Activated CD4-positive, alpha-beta T cell treated with anti-CD3 and anti-CD28 coated beads, Interleukin-2, amount 10 ng/mL, durations not matched to agents 7 days and 5 days (primary cell): Measurements from ENCODE around the gene ABCC2. TPM values are rescaled to one million over a fixed set of nuclear protein-coding genes. Genes with fewer than 3 reads are reported as not detected.

Source experiments
- CTCF ChIA-PET: fragments of 350-600 bp; sonication (Branson Sonifier 250); formaldehyde crosslinking; loops from one replicate; lab custom pipeline; 2021; ENCODE audit warnings: antibody characterized with exemption; lab: Charles Lee
- POLR2A ChIA-PET: fragments of 350-600 bp; sonication (Branson Sonifier 250); formaldehyde crosslinking; loops from one replicate; lab custom pipeline; 2021; ENCODE audit warnings: antibody characterized with exemption; lab: Charles Lee
- DNase-seq: peaks from one replicate; pipeline ENCODE4 v3.0.0-alpha.2; 2020
- H3K27ac Mint-ChIP-seq: one replicate; pipeline ENCODE4 v1.8.0; 2021; ENCODE audit warnings: mild to moderate bottlenecking, moderate library complexity, mixed read lengths
- H3K27me3 Mint-ChIP-seq: one replicate; pipeline ENCODE4 v1.8.0; 2021; ENCODE audit warnings: mixed read lengths
- H3K36me3 Mint-ChIP-seq: one replicate; pipeline ENCODE4 v1.8.0; 2021; ENCODE audit warnings: low read depth, mixed read lengths
- H3K4me1 Mint-ChIP-seq: one replicate; pipeline ENCODE4 v1.8.0; 2021; ENCODE audit warnings: mixed read lengths
- H3K4me3 Mint-ChIP-seq: one replicate; pipeline ENCODE4 v1.8.0; 2021; ENCODE audit warnings: mild to moderate bottlenecking, moderate library complexity, mixed read lengths
- H3K9me3 Mint-ChIP-seq: one replicate; pipeline ENCODE4 v1.8.0; 2021; ENCODE audit warnings: mixed read lengths
- total RNA-seq, 2 experiments: library from RNA; stranded (reverse); gene quantifications; one replicate each; pipeline ENCODE4 v1.2.3, GENCODE V29; 2021

The ABCC2 gene
- total RNA-seq, 2 experiments from 2014 or later = 1.0 to 1.3 TPM

- CTCF ChIA-PET = no interaction called here
- no peak for DNase-seq
- POLR2A ChIA-PET = no interaction called here
These were observed 26.3 kb upstream of the ABCC2 start for GRCh38 chr10:99756159-99756558.

GRCh38 chr10:99758211-99758891, 24.1 kb upstream of the ABCC2 start:
- Mint-ChIP-seq H3K9me3 (peaks cover under 1% of the 10 kb centered on the region), H3K36me3 (peaks cover 58% of the 10 kb centered on the region), H3K27ac (no peak overlapping the region), H3K4me3 (no peak overlapping the region), H3K27me3 (no peaks in the 10 kb centered on the region), H3K4me1 (no peaks in the 10 kb centered on the region)
- ChIA-PET CTCF (no interaction called here), POLR2A (no interaction called here)
- no peak for DNase-seq

More at GRCh38 chr10:99756159-99756558, 26.3 kb upstream of the ABCC2 start:
- H3K9me3 Mint-ChIP-seq = no peaks in the 10 kb centered on the region
- H3K4me1 Mint-ChIP-seq = no peaks in the 10 kb centered on the region
- no peak overlapping the region for H3K27ac Mint-ChIP-seq
- no peak overlapping the region for H3K4me3 Mint-ChIP-seq
- H3K27me3 Mint-ChIP-seq = no peaks in the 10 kb centered on the region
- peaks cover 56% of the 10 kb centered on the region for H3K36me3 Mint-ChIP-seq

GRCh38 chr10:99760321-99760720, 22.1 kb upstream of the ABCC2 start:
- H3K36me3 Mint-ChIP-seq = peaks cover 58% of the 10 kb centered on the region
- H3K4me1 Mint-ChIP-seq = no peaks in the 10 kb centered on the region
- no peaks in the 10 kb centered on the region for H3K27me3 Mint-ChIP-seq
- peaks cover 2% of the 10 kb centered on the region for H3K9me3 Mint-ChIP-seq
- no peak for DNase-seq
- H3K4me3 Mint-ChIP-seq = no peak overlapping the region
- POLR2A ChIA-PET = no interaction called here
- H3K27ac Mint-ChIP-seq = no peak overlapping the region
- CTCF ChIA-PET = interaction anchor here (1.1 to 1.2 kb wide), 2 partner anchors 16 to 132 kb away, joined by 3 read pairs; no protein-coding TSS in a partner anchor

GRCh38 chr10:99761365-99761764, 21.1 kb upstream of the ABCC2 start:
- Mint-ChIP-seq H3K27ac (no peak overlapping the region), H3K36me3 (peaks cover 51% of the 10 kb centered on the region), H3K4me3 (no peak overlapping the region), H3K27me3 (no peaks in the 10 kb centered on the region), H3K9me3 (peaks cover 2% of the 10 kb centered on the region), H3K4me1 (peaks cover 5% of the 10 kb centered on the region)
- DNase-seq = no peak
- CTCF ChIA-PET = no interaction called here
- POLR2A ChIA-PET = no interaction called here

- H3K4me3 Mint-ChIP-seq = no peak overlapping the region
- H3K27ac Mint-ChIP-seq = no peak overlapping the region
- ChIA-PET POLR2A (interaction anchor here (0.6 kb wide), 1 partner anchor 335 kb away, joined by 3 read pairs; the partner anchor contains the start of gene GOT1), CTCF (no interaction called here)
- H3K9me3 Mint-ChIP-seq = peaks cover 4% of the 10 kb centered on the region
- H3K27me3 Mint-ChIP-seq = no peaks in the 10 kb centered on the region
- peaks cover 17% of the 10 kb centered on the region for H3K36me3 Mint-ChIP-seq
- DNase-seq = no peak
- H3K4me1 Mint-ChIP-seq = peaks cover 5% of the 10 kb centered on the region
These were observed 16.7 kb upstream of the ABCC2 start for GRCh38 chr10:99765672-99766301.

- DNase-seq = no peak
- ChIA-PET CTCF (no interaction called here), POLR2A (interaction anchor here (0.6 kb wide), 1 partner anchor 336 kb away, joined by 3 read pairs; the partner anchor contains the start of gene GOT1)
- Mint-ChIP-seq H3K4me1 (peaks cover 5% of the 10 kb centered on the region), H3K36me3 (peaks cover 14% of the 10 kb centered on the region), H3K9me3 (peaks cover 4% of the 10 kb centered on the region), H3K27me3 (no peaks in the 10 kb centered on the region), H3K27ac (no peak overlapping the region), H3K4me3 (no peak overlapping the region)
These were observed 16.1 kb upstream of the ABCC2 start for GRCh38 chr10:99766302-99766681.

- H3K27ac Mint-ChIP-seq = no peak overlapping the region
- H3K36me3 Mint-ChIP-seq = peaks cover 5% of the 10 kb centered on the region
- H3K9me3 Mint-ChIP-seq = peaks cover 4% of the 10 kb centered on the region
- no peak for DNase-seq
- H3K27me3 Mint-ChIP-seq = no peaks in the 10 kb centered on the region
- ChIA-PET CTCF (interaction anchor here (1.1 kb wide), 1 partner anchor 24 kb away, joined by 3 read pairs; no protein-coding TSS in a partner anchor), POLR2A (no interaction called here)
- H3K4me1 Mint-ChIP-seq = peaks cover 5% of the 10 kb centered on the region
- H3K4me3 Mint-ChIP-seq = no peak overlapping the region
These were observed 14.5 kb upstream of the ABCC2 start for GRCh38 chr10:99767901-99768300.

- H3K4me3 Mint-ChIP-seq = no peak overlapping the region
- peaks cover 5% of the 10 kb centered on the region for H3K4me1 Mint-ChIP-seq
- ChIA-PET POLR2A (no interaction called here), CTCF (interaction anchor here (0.6 kb wide), 1 partner anchor 311 kb away, joined by 3 read pairs; no protein-coding TSS in a partner anchor)
- DNase-seq = no peak
- no peaks in the 10 kb centered on the region for H3K27me3 Mint-ChIP-seq
- H3K9me3 Mint-ChIP-seq = peaks cover 2% of the 10 kb centered on the region
- no peak overlapping the region for H3K27ac Mint-ChIP-seq
- peaks cover 1% of the 10 kb centered on the region for H3K36me3 Mint-ChIP-seq
These were observed 13.9 kb upstream of the ABCC2 start for GRCh38 chr10:99768556-99768955.

- peaks cover 5% of the 10 kb centered on the region for H3K4me1 Mint-ChIP-seq
- ChIA-PET POLR2A (no interaction called here), CTCF (no interaction called here)
- H3K4me3 Mint-ChIP-seq = no peak overlapping the region
- H3K9me3 Mint-ChIP-seq = peaks cover 2% of the 10 kb centered on the region
- no peak for DNase-seq
- no peaks in the 10 kb centered on the region for H3K36me3 Mint-ChIP-seq
- no peak overlapping the region for H3K27ac Mint-ChIP-seq
- no peaks in the 10 kb centered on the region for H3K27me3 Mint-ChIP-seq
These were observed 12.7 kb upstream of the ABCC2 start for GRCh38 chr10:99769706-99770105.

- Mint-ChIP-seq H3K4me3 (no peak overlapping the region), H3K27me3 (no peaks in the 10 kb centered on the region), H3K9me3 (peaks cover 2% of the 10 kb centered on the region), H3K27ac (no peak overlapping the region), H3K36me3 (no peaks in the 10 kb centered on the region), H3K4me1 (peaks cover 5% of the 10 kb centered on the region)
- ChIA-PET POLR2A (no interaction called here), CTCF (no interaction called here)
- no peak for DNase-seq
These were observed 11.9 kb upstream of the ABCC2 start for GRCh38 chr10:99770408-99771045.

- Mint-ChIP-seq H3K27ac (no peak overlapping the region), H3K27me3 (no peaks in the 10 kb centered on the region)
These were observed 6.6 kb upstream of the ABCC2 start for GRCh38 chr10:99775850-99776249.

GRCh38 chr10:99777918-99778714, 4.3 kb upstream of the ABCC2 start:
- Mint-ChIP-seq H3K4me3 (no peak overlapping the region), H3K4me1 (peaks cover 8% of the 10 kb centered on the region), H3K27ac (no peak overlapping the region), H3K27me3 (no peaks in the 10 kb centered on the region), H3K9me3 (no peaks in the 10 kb centered on the region), H3K36me3 (no peaks in the 10 kb centered on the region)
- ChIA-PET CTCF (no interaction called here), POLR2A (no interaction called here)
- DNase-seq = no peak

More at GRCh38 chr10:99775850-99776249, 6.6 kb upstream of the ABCC2 start:
- ChIA-PET POLR2A (no interaction called here), CTCF (no interaction called here)
- Mint-ChIP-seq H3K4me1 (peaks cover 8% of the 10 kb centered on the region), H3K9me3 (no peaks in the 10 kb centered on the region), H3K36me3 (no peaks in the 10 kb centered on the region), H3K4me3 (no peak overlapping the region)
- no peak for DNase-seq
